Measurements from ENCODE around the gene PHF1. TPM values are rescaled to one million over a fixed set of nuclear protein-coding genes. Genes with fewer than 3 reads are reported as not detected.

The PHF1 gene
- total and polyA plus RNA-seq, 2 of the 13 experiments (the other 11 are each of a cell fraction or from before 2014, with no cell fraction given): 25.4 to 61.9 TPM

DNA sequence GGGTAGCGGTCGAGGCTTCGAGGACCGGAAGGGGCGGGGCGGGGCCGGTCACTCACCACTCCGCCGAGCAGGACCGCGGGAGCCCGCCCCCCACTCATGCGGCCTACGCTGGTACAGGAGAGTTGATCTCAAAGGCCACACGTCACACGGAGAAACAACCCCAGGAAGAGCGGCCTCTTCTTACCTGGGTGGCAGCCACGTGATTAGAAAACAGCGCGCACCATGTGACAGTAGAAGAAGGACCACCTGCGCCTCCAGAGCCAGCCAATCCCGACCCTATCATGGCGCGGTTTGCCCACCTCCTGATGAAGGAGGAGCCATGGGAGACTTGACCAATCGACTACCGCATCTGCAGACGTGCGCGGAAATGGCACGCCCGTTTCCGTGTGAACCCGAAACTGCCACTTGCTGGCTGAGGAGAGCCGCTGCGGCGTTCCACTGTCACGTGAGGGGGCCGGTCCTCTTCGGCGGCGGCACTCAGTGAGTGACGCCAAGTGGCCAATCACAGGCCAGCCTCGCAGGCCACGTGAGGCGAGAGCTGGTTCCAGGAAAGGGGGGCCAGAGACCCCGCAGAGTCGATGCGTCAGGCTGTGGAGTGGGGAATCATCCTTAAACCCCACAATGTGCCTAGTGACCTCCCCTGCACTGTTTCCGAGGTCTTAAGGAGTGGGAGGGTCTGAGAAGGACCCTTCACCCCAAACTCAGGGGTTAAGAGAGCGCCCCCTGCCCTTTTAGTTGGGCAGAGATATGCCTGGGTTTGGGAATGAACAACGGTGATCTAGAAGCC, 7.3 kb downstream of the PHF1 start, which contains the start of gene CUTA (continued):
- TF ChIP-seq, protein P1, sequence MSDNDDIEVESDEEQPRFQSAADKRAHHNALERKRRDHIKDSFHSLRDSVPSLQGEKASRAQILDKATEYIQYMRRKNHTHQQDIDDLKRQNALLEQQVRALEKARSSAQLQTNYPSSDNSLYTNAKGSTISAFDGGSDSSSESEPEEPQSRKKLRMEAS (IDR thresholded peaks at IDR 0.05): peak; percentile 99
- TF ChIP-seq ZKSCAN8 (CRISPR knock-in tag; IDR thresholded peaks at IDR 0.05; ENCODE audit: borderline replicate concordance): peak; percentile 6; the same call in 1 of the 2 replicates
- TF ChIP-seq, protein P2, sequence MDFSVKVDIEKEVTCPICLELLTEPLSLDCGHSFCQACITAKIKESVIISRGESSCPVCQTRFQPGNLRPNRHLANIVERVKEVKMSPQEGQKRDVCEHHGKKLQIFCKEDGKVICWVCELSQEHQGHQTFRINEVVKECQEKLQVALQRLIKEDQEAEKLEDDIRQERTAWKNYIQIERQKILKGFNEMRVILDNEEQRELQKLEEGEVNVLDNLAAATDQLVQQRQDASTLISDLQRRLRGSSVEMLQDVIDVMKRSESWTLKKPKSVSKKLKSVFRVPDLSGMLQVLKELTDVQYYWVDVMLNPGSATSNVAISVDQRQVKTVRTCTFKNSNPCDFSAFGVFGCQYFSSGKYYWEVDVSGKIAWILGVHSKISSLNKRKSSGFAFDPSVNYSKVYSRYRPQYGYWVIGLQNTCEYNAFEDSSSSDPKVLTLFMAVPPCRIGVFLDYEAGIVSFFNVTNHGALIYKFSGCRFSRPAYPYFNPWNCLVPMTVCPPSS (IDR thresholded peaks at IDR 0.05): no peak
- TF ChIP-seq RARG (CRISPR knock-in tag; IDR thresholded peaks at IDR 0.05; ENCODE audit: low read depth): 0 out of 2 replicates have a peak, but pooled peaks have one; percentile 77
- peak; percentile 32; the same call in 1 of the 2 replicates for TF ChIP-seq PPARG (CRISPR knock-in tag; conservative IDR thresholded peaks at IDR 0.05)
- TF ChIP-seq ZNF878 (CRISPR knock-in tag; IDR thresholded peaks at IDR 0.05): no peak; the same call in 1 of the 2 replicates
- TF ChIP-seq, protein P3, sequence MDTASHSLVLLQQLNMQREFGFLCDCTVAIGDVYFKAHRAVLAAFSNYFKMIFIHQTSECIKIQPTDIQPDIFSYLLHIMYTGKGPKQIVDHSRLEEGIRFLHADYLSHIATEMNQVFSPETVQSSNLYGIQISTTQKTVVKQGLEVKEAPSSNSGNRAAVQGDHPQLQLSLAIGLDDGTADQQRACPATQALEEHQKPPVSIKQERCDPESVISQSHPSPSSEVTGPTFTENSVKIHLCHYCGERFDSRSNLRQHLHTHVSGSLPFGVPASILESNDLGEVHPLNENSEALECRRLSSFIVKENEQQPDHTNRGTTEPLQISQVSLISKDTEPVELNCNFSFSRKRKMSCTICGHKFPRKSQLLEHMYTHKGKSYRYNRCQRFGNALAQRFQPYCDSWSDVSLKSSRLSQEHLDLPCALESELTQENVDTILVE (CRISPR knock-in tag; IDR thresholded peaks at IDR 0.05): peak; percentile 68; the same call in 1 of the 2 replicates
- peak; percentile 10; the same call in 1 of the 2 replicates for TF ChIP-seq SIX1 (CRISPR knock-in tag; IDR thresholded peaks at IDR 0.05; ENCODE audit: borderline replicate concordance)
- TF ChIP-seq SMARCC2 (IDR thresholded peaks at IDR 0.05): no peak; the same call in 1 of the 2 replicates
- TF ChIP-seq NR2F6 (IDR thresholded peaks at IDR 0.05): no peak
- peak; percentile 42; the same call in 1 of the 2 replicates for TF ChIP-seq NR2F6 (CRISPR knock-in tag; IDR thresholded peaks at IDR 0.05)
- TF ChIP-seq, protein P4, sequence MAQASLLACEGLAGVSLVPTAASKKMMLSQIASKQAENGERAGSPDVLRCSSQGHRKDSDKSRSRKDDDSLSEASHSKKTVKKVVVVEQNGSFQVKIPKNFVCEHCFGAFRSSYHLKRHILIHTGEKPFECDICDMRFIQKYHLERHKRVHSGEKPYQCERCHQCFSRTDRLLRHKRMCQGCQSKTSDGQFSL (CRISPR knock-in tag; IDR thresholded peaks at IDR 0.05): peak; percentile 23; the same call in 1 of the 2 replicates
- TF ChIP-seq TP53 (CRISPR knock-in tag; conservative IDR thresholded peaks at IDR 0.05): peak; percentile 14; the same call in 1 of the 2 replicates
- TF ChIP-seq, protein P5, sequence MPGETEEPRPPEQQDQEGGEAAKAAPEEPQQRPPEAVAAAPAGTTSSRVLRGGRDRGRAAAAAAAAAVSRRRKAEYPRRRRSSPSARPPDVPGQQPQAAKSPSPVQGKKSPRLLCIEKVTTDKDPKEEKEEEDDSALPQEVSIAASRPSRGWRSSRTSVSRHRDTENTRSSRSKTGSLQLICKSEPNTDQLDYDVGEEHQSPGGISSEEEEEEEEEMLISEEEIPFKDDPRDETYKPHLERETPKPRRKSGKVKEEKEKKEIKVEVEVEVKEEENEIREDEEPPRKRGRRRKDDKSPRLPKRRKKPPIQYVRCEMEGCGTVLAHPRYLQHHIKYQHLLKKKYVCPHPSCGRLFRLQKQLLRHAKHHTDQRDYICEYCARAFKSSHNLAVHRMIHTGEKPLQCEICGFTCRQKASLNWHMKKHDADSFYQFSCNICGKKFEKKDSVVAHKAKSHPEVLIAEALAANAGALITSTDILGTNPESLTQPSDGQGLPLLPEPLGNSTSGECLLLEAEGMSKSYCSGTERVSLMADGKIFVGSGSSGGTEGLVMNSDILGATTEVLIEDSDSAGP (CRISPR knock-in tag; IDR thresholded peaks at IDR 0.05; ENCODE audit: borderline replicate concordance): peak; percentile 79
- no peak; the same call in 1 of the 2 replicates for TF ChIP-seq EED (CRISPR knock-in tag; IDR thresholded peaks at IDR 0.05)
- peak; percentile 89 for TF ChIP-seq KDM5B (CRISPR knock-in tag; IDR thresholded peaks at IDR 0.05; ENCODE audit: borderline replicate concordance)
- peak; percentile 96 for TF ChIP-seq ZNF619 (CRISPR knock-in tag; IDR thresholded peaks at IDR 0.05)
- TF ChIP-seq MTF1 (CRISPR knock-in tag; IDR thresholded peaks at IDR 0.05): no peak; the same call in 1 of the 2 replicates
- TF ChIP-seq, protein P6, sequence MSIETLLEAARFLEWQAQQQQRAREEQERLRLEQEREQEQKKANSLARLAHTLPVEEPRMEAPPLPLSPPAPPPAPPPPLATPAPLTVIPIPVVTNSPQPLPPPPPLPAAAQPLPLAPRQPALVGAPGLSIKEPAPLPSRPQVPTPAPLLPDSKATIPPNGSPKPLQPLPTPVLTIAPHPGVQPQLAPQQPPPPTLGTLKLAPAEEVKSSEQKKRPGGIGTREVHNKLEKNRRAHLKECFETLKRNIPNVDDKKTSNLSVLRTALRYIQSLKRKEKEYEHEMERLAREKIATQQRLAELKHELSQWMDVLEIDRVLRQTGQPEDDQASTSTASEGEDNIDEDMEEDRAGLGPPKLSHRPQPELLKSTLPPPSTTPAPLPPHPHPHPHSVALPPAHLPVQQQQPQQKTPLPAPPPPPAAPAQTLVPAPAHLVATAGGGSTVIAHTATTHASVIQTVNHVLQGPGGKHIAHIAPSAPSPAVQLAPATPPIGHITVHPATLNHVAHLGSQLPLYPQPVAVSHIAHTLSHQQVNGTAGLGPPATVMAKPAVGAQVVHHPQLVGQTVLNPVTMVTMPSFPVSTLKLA (IDR thresholded peaks at IDR 0.05): peak; percentile 98
- peak; percentile 98 for TF ChIP-seq ZNF558 (CRISPR knock-in tag; IDR thresholded peaks at IDR 0.05; ENCODE audit: borderline replicate concordance)
- peak; percentile 39 for TF ChIP-seq AGO2 (optimal IDR thresholded peaks at IDR 0.05; ENCODE audit: low read depth, low read length)
- TF ChIP-seq, protein P7, sequence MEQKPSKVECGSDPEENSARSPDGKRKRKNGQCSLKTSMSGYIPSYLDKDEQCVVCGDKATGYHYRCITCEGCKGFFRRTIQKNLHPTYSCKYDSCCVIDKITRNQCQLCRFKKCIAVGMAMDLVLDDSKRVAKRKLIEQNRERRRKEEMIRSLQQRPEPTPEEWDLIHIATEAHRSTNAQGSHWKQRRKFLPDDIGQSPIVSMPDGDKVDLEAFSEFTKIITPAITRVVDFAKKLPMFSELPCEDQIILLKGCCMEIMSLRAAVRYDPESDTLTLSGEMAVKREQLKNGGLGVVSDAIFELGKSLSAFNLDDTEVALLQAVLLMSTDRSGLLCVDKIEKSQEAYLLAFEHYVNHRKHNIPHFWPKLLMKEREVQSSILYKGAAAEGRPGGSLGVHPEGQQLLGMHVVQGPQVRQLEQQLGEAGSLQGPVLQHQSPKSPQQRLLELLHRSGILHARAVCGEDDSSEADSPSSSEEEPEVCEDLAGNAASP (CRISPR knock-in tag; IDR thresholded peaks at IDR 0.05; ENCODE audit: borderline replicate concordance): peak; percentile 36; the same call in 1 of the 2 replicates
